ENCODE measurements around the gene LEFTY1.

Gene LEFTY1

GRCh38 chr1:225903623-225904022 lies 14.7 kb upstream of the LEFTY1 start:
- TF ChIP-seq GATA3 (IDR thresholded peaks at IDR 0.05; ENCODE audit: low read depth, low read length): no peak

GRCh38 chr1:225899044-225899925 lies 10.3 kb upstream of the LEFTY1 start:
- TF ChIP-seq GATA3 (IDR thresholded peaks at IDR 0.05; ENCODE audit: low read depth, low read length) (no peak), GATA2 (IDR thresholded peaks at IDR 0.05; ENCODE audit: low read depth, low read length) (no peak)

GRCh38 chr1:225897595-225898514 lies 8.9 kb upstream of the LEFTY1 start:
- TF ChIP-seq GATA2 (IDR thresholded peaks at IDR 0.05; ENCODE audit: low read depth, low read length): no peak
- TF ChIP-seq GATA3 (IDR thresholded peaks at IDR 0.05; ENCODE audit: low read depth, low read length): no peak

GRCh38 chr1:225896937-225897549 lies 8.1 kb upstream of the LEFTY1 start:
- TF ChIP-seq GATA3 (IDR thresholded peaks at IDR 0.05; ENCODE audit: low read depth, low read length) (no peak), GATA2 (IDR thresholded peaks at IDR 0.05; ENCODE audit: low read depth, low read length) (no peak)

GRCh38 chr1:225896494-225896893 lies 7.5 kb upstream of the LEFTY1 start:
- TF ChIP-seq GATA2 (IDR thresholded peaks at IDR 0.05; ENCODE audit: low read depth, low read length) (no peak), GATA3 (IDR thresholded peaks at IDR 0.05; ENCODE audit: low read depth, low read length) (no peak)

- TF ChIP-seq GATA2 (IDR thresholded peaks at IDR 0.05; ENCODE audit: low read depth, low read length): no peak
- no peak for TF ChIP-seq GATA3 (IDR thresholded peaks at IDR 0.05; ENCODE audit: low read depth, low read length)
These were observed 3.4 kb upstream of the LEFTY1 start for GRCh38 chr1:225892307-225892706.

GRCh38 chr1:225891229-225891972 lies 2.5 kb upstream of the LEFTY1 start:
- TF ChIP-seq GATA3 (IDR thresholded peaks at IDR 0.05; ENCODE audit: low read depth, low read length) (no peak), GATA2 (IDR thresholded peaks at IDR 0.05; ENCODE audit: low read depth, low read length) (no peak)

GRCh38 chr1:225890346-225891228 lies 1.6 kb upstream of the LEFTY1 start:
- TF ChIP-seq GATA3 (IDR thresholded peaks at IDR 0.05; ENCODE audit: low read depth, low read length) (no peak), GATA2 (IDR thresholded peaks at IDR 0.05; ENCODE audit: low read depth, low read length) (no peak)

- TF ChIP-seq GATA2 (IDR thresholded peaks at IDR 0.05; ENCODE audit: low read depth, low read length): no peak
- TF ChIP-seq GATA3 (IDR thresholded peaks at IDR 0.05; ENCODE audit: low read depth, low read length): no peak
These were observed 797 bp upstream of the LEFTY1 start for GRCh38 chr1:225889743-225890142.

GRCh38 chr1:225888289-225888897 lies 553 bp downstream of the LEFTY1 start:
- TF ChIP-seq GATA3 (IDR thresholded peaks at IDR 0.05; ENCODE audit: low read depth, low read length) (no peak), GATA2 (IDR thresholded peaks at IDR 0.05; ENCODE audit: low read depth, low read length) (no peak)

- no peak for TF ChIP-seq GATA2 (IDR thresholded peaks at IDR 0.05; ENCODE audit: low read depth, low read length)
- no peak for TF ChIP-seq GATA3 (IDR thresholded peaks at IDR 0.05; ENCODE audit: low read depth, low read length)
These were observed 2.0 kb downstream of the LEFTY1 start for GRCh38 chr1:225887030-225887314.

Measured in SH-SY5Y (cell line).